Stimulated activated CD4-positive, alpha-beta T cell treated with anti-CD3 and anti-CD28 coated beads, Interleukin-2, amount 100 ng/mL, for 24 hours (primary cell): Measurements from ENCODE around the gene FREM2.

Experiments
- DNase-seq, 2 donors: peaks; one replicate each; pipeline ENCODE4 v3.0.0-alpha.2; 2020

Gene FREM2

GRCh38 chr13:38849315-38849714 is 162.4 kb downstream of the FREM2 start:
- DNase-seq: no peak

GRCh38 chr13:38850868-38851626 is 164.2 kb downstream of the FREM2 start:
- DNase-seq: no peak

- DNase-seq: no peak
Observed at GRCh38 chr13:38854226-38854625, 167.3 kb downstream of the FREM2 start.

- no peak for DNase-seq
Observed at GRCh38 chr13:38856065-38856464, 169.2 kb downstream of the FREM2 start.

- DNase-seq: no peak
Observed at GRCh38 chr13:38862443-38862842, 175.6 kb downstream of the FREM2 start.

GRCh38 chr13:38863536-38863935 is 176.7 kb downstream of the FREM2 start:
- DNase-seq: no peak

- DNase-seq: no peak
Observed at GRCh38 chr13:38866649-38867048, 179.8 kb downstream of the FREM2 start.

- no peak for DNase-seq
Observed at GRCh38 chr13:38868399-38868798, 181.5 kb downstream of the FREM2 start.

GRCh38 chr13:38868870-38869269 is 182.0 kb downstream of the FREM2 start:
- DNase-seq: no peak

- no peak for DNase-seq
Observed at GRCh38 chr13:38871275-38871674, 184.4 kb downstream of the FREM2 start.

GRCh38 chr13:38872693-38873092 is 185.8 kb downstream of the FREM2 start:
- DNase-seq: peak; percentile 43 to 46

GRCh38 chr13:38875186-38875875 is 188.5 kb downstream of the FREM2 start:
- no peak for DNase-seq

GRCh38 chr13:38879278-38879677 is 192.4 kb downstream of the FREM2 start:
- no peak for DNase-seq

GRCh38 chr13:38879786-38880185 is 192.9 kb downstream of the FREM2 start:
- DNase-seq: no peak

- DNase-seq: no peak
Observed at GRCh38 chr13:38880397-38880796, 193.5 kb downstream of the FREM2 start.

GRCh38 chr13:38883783-38884182 is 196.9 kb downstream of the FREM2 start:
- DNase-seq: no peak

GRCh38 chr13:38888309-38888708 is 201.4 kb downstream of the FREM2 start:
- DNase-seq: no peak

GRCh38 chr13:38895075-38895474 is 208.2 kb downstream of the FREM2 start:
- DNase-seq: no peak

- no peak for DNase-seq
Observed at GRCh38 chr13:38897521-38897920, 210.6 kb downstream of the FREM2 start.

GRCh38 chr13:38898481-38898880 is 211.6 kb downstream of the FREM2 start:
- no peak for DNase-seq

- DNase-seq: no peak
Observed at GRCh38 chr13:38899571-38899970, 212.7 kb downstream of the FREM2 start.

- no peak for DNase-seq
Observed at GRCh38 chr13:38900188-38900587, 213.3 kb downstream of the FREM2 start.

- no peak for DNase-seq
Observed at GRCh38 chr13:38902551-38902950, 215.7 kb downstream of the FREM2 start.

GRCh38 chr13:38905081-38905480 is 218.2 kb downstream of the FREM2 start:
- DNase-seq: no peak

- DNase-seq: no peak
Observed at GRCh38 chr13:38905861-38906260, 219.0 kb downstream of the FREM2 start.
